ENCODE measurements around the gene SSX2IP. TPM values are rescaled to one million over a fixed set of nuclear protein-coding genes. Genes with fewer than 3 reads are reported as not detected.

Gene SSX2IP
- total and polyA plus RNA-seq, 9 of the 15 experiments (the other 6 are each of a cell fraction or from before 2014, with no cell fraction given): 20.6 to 96.7 (median 61.7) TPM

- no peak for TF ChIP-seq ZBTB34 (CRISPR knock-in tag; IDR thresholded peaks at IDR 0.05)
- no peak for TF ChIP-seq ZNF324 (CRISPR knock-in tag; IDR thresholded peaks at IDR 0.05)
- no peak for TF ChIP-seq PML (IDR thresholded peaks at IDR 0.05; ENCODE audit: low read length)
- TF ChIP-seq ZBTB11 (CRISPR knock-in tag; IDR thresholded peaks at IDR 0.05): no peak
- TF ChIP-seq TFAP4 (CRISPR knock-in tag; IDR thresholded peaks at IDR 0.05; ENCODE audit: borderline replicate concordance): peak; percentile 26; the same call in 1 of the 2 replicates
- TF ChIP-seq MCM2 (IDR thresholded peaks at IDR 0.05; ENCODE audit: low read depth): no peak
- TF ChIP-seq MYBL2 (IDR thresholded peaks at IDR 0.05; ENCODE audit: low read depth): no peak
- TF ChIP-seq MYBL2 (CRISPR knock-in tag; IDR thresholded peaks at IDR 0.05; ENCODE audit: borderline replicate concordance): no peak
- TF ChIP-seq STAT6 (CRISPR knock-in tag; IDR thresholded peaks at IDR 0.05): no peak
- 0 out of 2 replicates have a peak, but pooled peaks have one; percentile 9 for TF ChIP-seq EGR1 (conservative IDR thresholded peaks at IDR 0.05)
- no peak for TF ChIP-seq E2F4 (CRISPR knock-in tag; IDR thresholded peaks at IDR 0.05; ENCODE audit: low read depth)
- TF ChIP-seq SIN3B (IDR thresholded peaks at IDR 0.05; ENCODE audit: low read depth): no peak
- no peak for TF ChIP-seq BCL6 (CRISPR knock-in tag; IDR thresholded peaks at IDR 0.05)
- no peak for TF ChIP-seq IRF2 (CRISPR knock-in tag; IDR thresholded peaks at IDR 0.05)
Observed at GRCh38 chr1:84724128-84724860, 34.0 kb upstream of the SSX2IP start (continued).

Data from K562 (cell line).